Nephron progenitor cell (in vitro differentiated cells): ENCODE measurements around the gene SLC38A1.

ENCODE experiments used
- DNase-seq: peaks from one replicate; pipeline ENCODE4 v3.0.0; 2021
- H3K27ac Mint-ChIP-seq: 2 replicates; pipeline ENCODE4 v1.8.0; 2021; ENCODE audit warnings: mild to moderate bottlenecking, moderate library complexity, mixed read lengths
- H3K27me3 Mint-ChIP-seq: 2 replicates; pipeline ENCODE4 v1.8.0; 2021; ENCODE audit warnings: mild to moderate bottlenecking, low read depth, mixed read lengths; ENCODE audit not compliant: poor library complexity
- H3K36me3 Mint-ChIP-seq: 2 replicates; pipeline ENCODE4 v1.8.0; 2021; ENCODE audit warnings: low read depth, mixed read lengths
- H3K4me1 Mint-ChIP-seq: 2 replicates; pipeline ENCODE4 v1.8.0; 2021; ENCODE audit warnings: mixed read lengths
- H3K4me3 Mint-ChIP-seq: 2 replicates; pipeline ENCODE4 v1.8.0; 2021; ENCODE audit warnings: mild to moderate bottlenecking, moderate library complexity, mixed read lengths
- H3K9me3 Mint-ChIP-seq: 2 replicates; pipeline ENCODE4 v1.8.0; 2021; ENCODE audit warnings: mild to moderate bottlenecking, moderate library complexity, mixed read lengths
- TF ChIP-seq, protein P1 (sequence below): fragments of 200-600 bp; sonication (generic); IDR thresholded peaks from 2 replicates; pipeline ENCODE4 v1.5.0; 2021; ENCODE audit warnings: antibody characterized with exemption

SLC38A1 gene

GRCh38 chr12:46276756-46277155, 7.9 kb upstream of the SLC38A1 start:
- Mint-ChIP-seq H3K27ac (no peak overlapping the region), H3K36me3 (peaks cover 27% of the 10 kb centered on the region)
- DNase-seq, result no peak

GRCh38 chr12:46271863-46272262, 3.0 kb upstream of the SLC38A1 start:
- H3K27me3 Mint-ChIP-seq, result peaks cover 3% of the 10 kb centered on the region
- H3K4me3 Mint-ChIP-seq, result no peak overlapping the region

More at GRCh38 chr12:46276756-46277155, 7.9 kb upstream of the SLC38A1 start:
- Mint-ChIP-seq H3K4me3 (no peak overlapping the region), H3K27me3 (peaks cover 6% of the 10 kb centered on the region), H3K9me3 (peaks cover under 1% of the 10 kb centered on the region), H3K4me1 (no peaks in the 10 kb centered on the region)
- TF ChIP-seq, protein P1, sequence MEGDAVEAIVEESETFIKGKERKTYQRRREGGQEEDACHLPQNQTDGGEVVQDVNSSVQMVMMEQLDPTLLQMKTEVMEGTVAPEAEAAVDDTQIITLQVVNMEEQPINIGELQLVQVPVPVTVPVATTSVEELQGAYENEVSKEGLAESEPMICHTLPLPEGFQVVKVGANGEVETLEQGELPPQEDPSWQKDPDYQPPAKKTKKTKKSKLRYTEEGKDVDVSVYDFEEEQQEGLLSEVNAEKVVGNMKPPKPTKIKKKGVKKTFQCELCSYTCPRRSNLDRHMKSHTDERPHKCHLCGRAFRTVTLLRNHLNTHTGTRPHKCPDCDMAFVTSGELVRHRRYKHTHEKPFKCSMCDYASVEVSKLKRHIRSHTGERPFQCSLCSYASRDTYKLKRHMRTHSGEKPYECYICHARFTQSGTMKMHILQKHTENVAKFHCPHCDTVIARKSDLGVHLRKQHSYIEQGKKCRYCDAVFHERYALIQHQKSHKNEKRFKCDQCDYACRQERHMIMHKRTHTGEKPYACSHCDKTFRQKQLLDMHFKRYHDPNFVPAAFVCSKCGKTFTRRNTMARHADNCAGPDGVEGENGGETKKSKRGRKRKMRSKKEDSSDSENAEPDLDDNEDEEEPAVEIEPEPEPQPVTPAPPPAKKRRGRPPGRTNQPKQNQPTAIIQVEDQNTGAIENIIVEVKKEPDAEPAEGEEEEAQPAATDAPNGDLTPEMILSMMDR, result no peak

GRCh38 chr12:46269429-46270241, 792 bp upstream of the SLC38A1 start:
- peaks cover 3% of the 10 kb centered on the region for H3K27me3 Mint-ChIP-seq
- no peaks in the 10 kb centered on the region for H3K9me3 Mint-ChIP-seq
- H3K36me3 Mint-ChIP-seq, result no peaks in the 10 kb centered on the region
- no peak overlapping the region for H3K4me3 Mint-ChIP-seq
- TF ChIP-seq, protein P1, result no peak
- peaks cover 17% of the 10 kb centered on the region for H3K4me1 Mint-ChIP-seq
- H3K27ac Mint-ChIP-seq, result peak overlapping the region; percentile 36
- DNase-seq, result peak; percentile 15

More at GRCh38 chr12:46271863-46272262, 3.0 kb upstream of the SLC38A1 start:
- TF ChIP-seq, protein P1, result no peak
- H3K4me1 Mint-ChIP-seq, result peaks cover 17% of the 10 kb centered on the region
- H3K27ac Mint-ChIP-seq, result no peak overlapping the region
- H3K9me3 Mint-ChIP-seq, result no peaks in the 10 kb centered on the region
- H3K36me3 Mint-ChIP-seq, result peaks cover 13% of the 10 kb centered on the region
- no peak for DNase-seq

- no peaks in the 10 kb centered on the region for H3K27me3 Mint-ChIP-seq
- no peak overlapping the region for H3K27ac Mint-ChIP-seq
- no peaks in the 10 kb centered on the region for H3K36me3 Mint-ChIP-seq
- H3K4me1 Mint-ChIP-seq, result peaks cover 17% of the 10 kb centered on the region
- H3K4me3 Mint-ChIP-seq, result no peak overlapping the region
- DNase-seq, result peak; percentile 32
- TF ChIP-seq, protein P1, result no peak
- H3K9me3 Mint-ChIP-seq, result no peaks in the 10 kb centered on the region
Observed at GRCh38 chr12:46267825-46268582, 839 bp downstream of the SLC38A1 start.

- no peak for DNase-seq
- H3K9me3 Mint-ChIP-seq, result no peaks in the 10 kb centered on the region
- H3K4me1 Mint-ChIP-seq, result peaks cover 17% of the 10 kb centered on the region
- H3K36me3 Mint-ChIP-seq, result no peaks in the 10 kb centered on the region
- no peak overlapping the region for H3K27ac Mint-ChIP-seq
- TF ChIP-seq, protein P1, result no peak
- no peak overlapping the region for H3K4me3 Mint-ChIP-seq
- H3K27me3 Mint-ChIP-seq, result no peaks in the 10 kb centered on the region
Observed at GRCh38 chr12:46267575-46267824, 1.3 kb downstream of the SLC38A1 start.
